ENCODE measurements around the gene CHST11.

The CHST11 gene

DNA sequence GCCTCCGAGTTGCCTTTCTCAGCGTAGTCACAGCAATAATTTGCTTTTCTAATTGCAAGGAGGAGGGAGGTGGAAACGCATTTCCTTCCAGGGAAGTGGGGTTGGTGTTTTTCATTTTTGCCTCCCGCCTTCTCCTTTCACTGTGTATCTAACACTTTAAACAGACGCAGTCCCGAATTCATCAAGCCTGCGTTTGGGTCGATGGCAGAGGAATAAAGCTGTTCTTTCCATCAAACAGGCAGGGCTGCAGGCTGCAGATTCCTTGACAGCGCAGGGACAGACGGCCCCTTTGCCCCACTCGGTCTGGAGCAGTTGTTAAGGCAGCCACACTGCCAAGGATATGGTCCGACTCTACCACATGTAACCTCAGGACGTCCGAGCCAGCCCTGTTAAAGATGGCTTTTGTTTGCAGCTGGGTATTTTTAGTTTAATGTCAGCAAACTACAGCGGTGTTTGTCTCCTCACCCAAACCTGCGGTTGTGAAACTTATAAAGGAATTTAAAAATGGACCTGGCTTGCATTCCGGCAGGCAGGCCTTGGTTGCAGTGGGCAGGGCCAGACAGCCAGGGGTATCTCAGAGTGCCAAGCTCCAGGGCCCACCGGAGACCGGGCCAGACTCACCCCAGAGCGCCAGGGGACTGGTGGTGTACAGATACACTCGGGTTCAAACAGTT is 2.1 kb downstream of the CHST11 start:
- H3K9me3 ChIP-seq (ENCODE audit: control extremely low read depth in 1 of 5, control insufficient read depth in 4 of 5, insufficient read depth in 2 of 5, low read depth in 1 of 5, low read length in 4 of 5): no peaks in the 10 kb centered on the region
- ChIA-PET CTCF (interaction anchor here (0.8 to 5.2 kb wide), 14 partner anchors 14 to 419 kb away, joined by 3 to 23 read pairs (median 4); no protein-coding TSS in a partner anchor), POLR2A (interaction anchor here (1.2 to 2.9 kb wide), 2 partner anchors 19 to 42 kb away, joined by 4 to 9 read pairs; no protein-coding TSS in a partner anchor)
- H3K4me3 ChIP-seq (ENCODE audit: control insufficient read depth in 1 of 7, extremely low read depth in 1 of 7, insufficient read depth in 4 of 7, low read depth in 2 of 7, low read length in 6 of 7): peak overlapping the region; percentile 75 to 100 (median 99)
- H3K27ac ChIP-seq (ENCODE audit: insufficient read depth in 1 of 2, low read depth in 1 of 2, low read length in 2 of 2, poor library complexity in 1 of 2, severe bottlenecking in 2 of 2): peak overlapping the region; percentile 81 to 91
- no peak for DNase-seq
- 1% methylated on average over 13 of the region's 21 CpGs for WGBS (ENCODE audit: insufficient coverage)
- H3K4me1 ChIP-seq (ENCODE audit: control extremely low read depth in 1 of 4, control insufficient read depth in 4 of 4, insufficient read depth in 4 of 4, low read length in 3 of 4): peaks cover 36 to 59% (median 50%) of the 10 kb centered on the region in 4 experiments
- H3K36me3 ChIP-seq (ENCODE audit: control insufficient read depth in 4 of 4, insufficient read depth in 4 of 4, low read length in 3 of 4): peaks cover 0 to 29% (median 6%) of the 10 kb centered on the region in 4 experiments
- no peaks in the 10 kb centered on the region for H3K27me3 ChIP-seq (replicated peaks in 2 of 5; ENCODE audit: control insufficient read depth in 4 of 5, insufficient read depth in 5 of 5, low read length in 4 of 5)

DNA sequence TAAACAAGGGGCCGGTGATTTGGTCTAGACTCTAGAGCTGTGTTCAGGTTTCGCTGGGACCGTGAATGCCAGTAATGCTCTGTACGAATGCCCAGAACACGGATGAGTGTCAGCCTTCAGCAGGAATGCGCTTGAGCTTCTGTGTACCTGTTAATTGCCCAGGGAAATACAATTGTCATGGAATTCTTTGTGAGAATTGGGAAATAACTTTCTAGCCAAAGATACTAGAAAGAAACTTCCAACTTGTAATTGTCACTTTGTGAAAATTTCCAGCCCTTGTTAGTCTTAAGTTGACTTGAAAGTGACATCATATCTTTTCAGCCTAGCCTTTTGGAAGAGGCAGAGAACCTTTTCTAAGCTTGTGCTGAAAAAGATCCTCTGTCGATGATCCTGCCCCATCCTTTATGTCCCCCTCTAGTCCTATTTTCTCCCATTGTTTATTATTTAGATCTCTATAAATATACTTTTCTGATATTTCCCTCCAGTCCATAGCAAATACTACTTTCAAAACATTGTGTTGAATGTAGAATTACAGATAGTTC is 2.7 kb downstream of the CHST11 start:
- no peaks in the 10 kb centered on the region for H3K27me3 ChIP-seq (replicated peaks in 2 of 5; ENCODE audit: control insufficient read depth in 4 of 5, insufficient read depth in 5 of 5, low read length in 4 of 5)
- no peak for DNase-seq
- ChIA-PET CTCF (interaction anchor here (0.8 to 5.2 kb wide), 11 partner anchors 14 to 418 kb away, joined by 3 to 23 read pairs (median 5); no protein-coding TSS in a partner anchor), POLR2A (interaction anchor here (0.8 to 2.9 kb wide), 4 partner anchors 14 to 62 kb away, joined by 3 to 9 read pairs (median 4); no protein-coding TSS in a partner anchor)
- peak overlapping the region; percentile 75 to 100 (median 99) for H3K4me3 ChIP-seq (ENCODE audit: control insufficient read depth in 1 of 7, extremely low read depth in 1 of 7, insufficient read depth in 4 of 7, low read depth in 2 of 7, low read length in 6 of 7)
- H3K36me3 ChIP-seq (ENCODE audit: control insufficient read depth in 4 of 4, insufficient read depth in 4 of 4, low read length in 3 of 4): peaks cover 0 to 32% (median 6%) of the 10 kb centered on the region in 4 experiments
- peaks cover 37 to 64% (median 56%) of the 10 kb centered on the region in 4 experiments for H3K4me1 ChIP-seq (ENCODE audit: control extremely low read depth in 1 of 4, control insufficient read depth in 4 of 4, insufficient read depth in 4 of 4, low read length in 3 of 4)
- H3K27ac ChIP-seq (ENCODE audit: insufficient read depth in 1 of 2, low read depth in 1 of 2, low read length in 2 of 2, poor library complexity in 1 of 2, severe bottlenecking in 2 of 2): peak overlapping the region; percentile 81 to 91
- WGBS (ENCODE audit: insufficient coverage): 20% methylated on average over 2 of the region's 7 CpGs
- no peaks in the 10 kb centered on the region for H3K9me3 ChIP-seq (ENCODE audit: control extremely low read depth in 1 of 5, control insufficient read depth in 4 of 5, insufficient read depth in 2 of 5, low read depth in 1 of 5, low read length in 4 of 5)

DNA sequence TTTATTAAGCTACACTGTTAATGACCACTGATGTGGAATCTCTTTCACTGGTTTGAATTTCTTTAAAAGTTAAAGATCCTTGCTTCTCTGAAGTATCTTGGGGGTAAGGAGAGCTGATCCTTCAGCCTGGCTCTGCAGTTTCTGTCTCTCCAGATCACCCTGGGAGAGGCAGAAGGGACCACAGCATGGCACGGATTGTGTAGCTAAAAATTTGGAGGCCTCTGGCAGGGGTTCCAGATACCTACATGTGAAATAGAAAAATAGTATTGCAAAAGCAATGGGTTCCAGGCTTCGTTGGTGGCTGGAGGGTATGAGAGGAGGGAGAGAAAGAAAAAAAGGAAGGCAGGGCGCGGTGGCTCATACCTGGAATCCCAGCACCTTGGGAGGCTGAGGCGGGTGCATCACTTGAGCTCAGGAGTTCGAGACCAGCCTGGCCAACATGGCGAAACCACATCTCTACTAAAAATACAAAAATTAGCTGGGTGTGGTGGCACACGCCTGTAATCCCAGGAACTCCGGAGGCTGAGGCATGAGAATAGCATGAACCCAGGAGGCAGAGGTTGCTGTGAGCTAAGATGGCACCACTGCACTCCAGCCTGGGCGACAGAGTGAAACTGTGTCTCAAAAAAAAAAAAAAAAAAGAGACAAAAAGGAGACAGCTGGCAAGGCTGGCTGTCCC is 3.4 kb downstream of the CHST11 start:
- no peaks in the 10 kb centered on the region for H3K27me3 ChIP-seq (replicated peaks in 2 of 5; ENCODE audit: control insufficient read depth in 4 of 5, insufficient read depth in 5 of 5, low read length in 4 of 5)
- 66% methylated on average over 4 of the region's 10 CpGs for WGBS (ENCODE audit: insufficient coverage)
- ChIA-PET CTCF (interaction anchor here (0.8 to 5.2 kb wide), 10 partner anchors 13 to 417 kb away, joined by 3 to 23 read pairs (median 4); no protein-coding TSS in a partner anchor), POLR2A (interaction anchor here (0.8 to 1.2 kb wide), 3 partner anchors 13 to 61 kb away, joined by 3 to 4 read pairs (median 4); no protein-coding TSS in a partner anchor)
- DNase-seq: no peak
- H3K36me3 ChIP-seq (ENCODE audit: control insufficient read depth in 4 of 4, insufficient read depth in 4 of 4, low read length in 3 of 4): peaks cover 0 to 40% (median 7%) of the 10 kb centered on the region in 4 experiments
- H3K4me1 ChIP-seq (ENCODE audit: control extremely low read depth in 1 of 4, control insufficient read depth in 4 of 4, insufficient read depth in 4 of 4, low read length in 3 of 4): peaks cover 44 to 72% (median 63%) of the 10 kb centered on the region in 4 experiments
- H3K9me3 ChIP-seq (ENCODE audit: control extremely low read depth in 1 of 5, control insufficient read depth in 4 of 5, insufficient read depth in 2 of 5, low read depth in 1 of 5, low read length in 4 of 5): no peaks in the 10 kb centered on the region
- peak overlapping the region; percentile 16 to 100 (median 99) for H3K4me3 ChIP-seq (ENCODE audit: control insufficient read depth in 1 of 7, extremely low read depth in 1 of 7, insufficient read depth in 4 of 7, low read depth in 2 of 7, low read length in 6 of 7)
- H3K27ac ChIP-seq (ENCODE audit: insufficient read depth in 1 of 2, low read depth in 1 of 2, low read length in 2 of 2, poor library complexity in 1 of 2, severe bottlenecking in 2 of 2): peak overlapping the region; percentile 81 to 91

DNA sequence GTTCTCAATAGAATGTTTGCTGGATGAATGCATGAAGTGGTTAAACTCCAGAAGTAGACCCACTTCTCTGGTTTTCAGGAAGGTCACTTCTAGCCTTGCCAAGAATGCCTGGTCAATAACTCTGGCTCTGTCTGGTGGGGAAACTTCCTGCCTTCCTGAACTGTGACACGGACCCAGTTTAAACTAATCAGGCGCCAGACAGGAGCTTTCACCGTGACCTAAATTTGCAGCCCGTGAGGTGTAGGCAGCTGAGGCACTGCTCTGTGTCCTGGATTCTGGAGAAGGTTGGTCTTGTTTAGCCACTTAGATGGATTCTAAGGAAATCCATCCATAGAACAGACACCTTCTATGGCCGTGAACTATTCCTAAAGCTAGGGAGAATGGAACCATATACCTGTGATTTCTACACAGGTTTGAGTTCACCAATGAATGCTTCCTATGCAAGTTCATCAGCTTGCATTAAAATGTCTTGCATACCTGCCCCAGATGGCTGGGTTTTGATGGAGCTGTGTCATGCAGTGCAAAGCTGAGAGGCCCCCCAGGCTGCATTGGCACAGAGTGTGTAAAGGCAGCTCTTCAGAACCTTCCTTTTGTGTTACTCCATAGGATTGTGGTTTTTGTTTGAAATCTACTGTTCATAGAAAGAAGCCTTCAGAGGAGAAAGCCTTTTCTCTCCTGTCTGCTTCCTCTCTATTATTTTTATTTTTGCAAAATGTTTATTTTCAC is 4.4 kb downstream of the CHST11 start:
- ChIA-PET POLR2A (interaction anchor here (0.6 to 1.1 kb wide), 2 partner anchors 26 to 34 kb away, joined by 3 read pairs; no protein-coding TSS in a partner anchor), CTCF (interaction anchor here (0.8 to 4.0 kb wide), 4 partner anchors 12 to 188 kb away, joined by 3 to 23 read pairs (median 4); no protein-coding TSS in a partner anchor)
- Histone ChIP-seq H3K4me3 (ENCODE audit: control insufficient read depth in 1 of 7, extremely low read depth in 1 of 7, insufficient read depth in 4 of 7, low read depth in 2 of 7, low read length in 6 of 7) (peak overlapping the region in 6 of 7 experiments; percentile 2 to 100 (median 99)), H3K4me1 (ENCODE audit: control extremely low read depth in 1 of 4, control insufficient read depth in 4 of 4, insufficient read depth in 4 of 4, low read length in 3 of 4) (peaks cover 42 to 73% (median 66%) of the 10 kb centered on the region in 4 experiments), H3K36me3 (ENCODE audit: control insufficient read depth in 4 of 4, insufficient read depth in 4 of 4, low read length in 3 of 4) (peaks cover 0 to 46% (median 7%) of the 10 kb centered on the region in 4 experiments), H3K27ac (ENCODE audit: insufficient read depth in 1 of 2, low read depth in 1 of 2, low read length in 2 of 2, poor library complexity in 1 of 2, severe bottlenecking in 2 of 2) (peak overlapping the region; percentile 48 to 67), H3K27me3 (replicated peaks in 2 of 5; ENCODE audit: control insufficient read depth in 4 of 5, insufficient read depth in 5 of 5, low read length in 4 of 5) (no peaks in the 10 kb centered on the region), H3K9me3 (ENCODE audit: control extremely low read depth in 1 of 5, control insufficient read depth in 4 of 5, insufficient read depth in 2 of 5, low read depth in 1 of 5, low read length in 4 of 5) (no peaks in the 10 kb centered on the region)
- 48% methylated on average over 5 of the region's 5 CpGs for WGBS (ENCODE audit: insufficient coverage)
- DNase-seq: no peak

DNA sequence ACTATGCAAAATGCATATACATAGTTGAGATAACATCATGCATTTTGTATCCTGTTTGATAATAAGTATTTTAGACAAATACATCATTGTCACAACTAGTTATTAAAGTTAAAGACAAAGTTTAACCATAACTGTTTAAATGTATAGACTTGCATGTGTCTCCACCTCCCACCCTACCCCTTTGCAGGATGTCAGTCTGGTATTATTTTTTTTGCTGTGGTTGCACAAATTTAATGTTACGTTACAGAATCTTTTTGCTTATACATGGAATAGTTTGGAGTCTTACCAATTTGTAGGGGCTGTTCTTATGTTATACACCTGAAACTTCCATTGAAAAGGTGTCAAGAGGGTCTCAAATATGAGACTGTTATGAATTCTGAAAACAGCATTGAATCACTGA is 5.6 kb downstream of the CHST11 start:
- Histone ChIP-seq H3K27ac (ENCODE audit: insufficient read depth in 1 of 2, low read depth in 1 of 2, low read length in 2 of 2, poor library complexity in 1 of 2, severe bottlenecking in 2 of 2) (peak overlapping the region; percentile 46 to 81), H3K27me3 (replicated peaks in 2 of 5; ENCODE audit: control insufficient read depth in 4 of 5, insufficient read depth in 5 of 5, low read length in 4 of 5) (no peaks in the 10 kb centered on the region), H3K36me3 (ENCODE audit: control insufficient read depth in 4 of 4, insufficient read depth in 4 of 4, low read length in 3 of 4) (peaks cover 0 to 54% (median 7%) of the 10 kb centered on the region in 4 experiments), H3K9me3 (ENCODE audit: control extremely low read depth in 1 of 5, control insufficient read depth in 4 of 5, insufficient read depth in 2 of 5, low read depth in 1 of 5, low read length in 4 of 5) (no peaks in the 10 kb centered on the region), H3K4me1 (ENCODE audit: control extremely low read depth in 1 of 4, control insufficient read depth in 4 of 4, insufficient read depth in 4 of 4, low read length in 3 of 4) (peaks cover 52 to 82% (median 76%) of the 10 kb centered on the region in 4 experiments), H3K4me3 (ENCODE audit: control insufficient read depth in 1 of 7, extremely low read depth in 1 of 7, insufficient read depth in 4 of 7, low read depth in 2 of 7, low read length in 6 of 7) (peak overlapping the region in 6 of 7 experiments; percentile 7 to 67 (median 28))
- ChIA-PET CTCF (no interaction called here), POLR2A (no interaction called here)
- WGBS (ENCODE audit: insufficient coverage): no CpG with 5 or more reads among the region's 1 CpG
- DNase-seq: no peak

DNA sequence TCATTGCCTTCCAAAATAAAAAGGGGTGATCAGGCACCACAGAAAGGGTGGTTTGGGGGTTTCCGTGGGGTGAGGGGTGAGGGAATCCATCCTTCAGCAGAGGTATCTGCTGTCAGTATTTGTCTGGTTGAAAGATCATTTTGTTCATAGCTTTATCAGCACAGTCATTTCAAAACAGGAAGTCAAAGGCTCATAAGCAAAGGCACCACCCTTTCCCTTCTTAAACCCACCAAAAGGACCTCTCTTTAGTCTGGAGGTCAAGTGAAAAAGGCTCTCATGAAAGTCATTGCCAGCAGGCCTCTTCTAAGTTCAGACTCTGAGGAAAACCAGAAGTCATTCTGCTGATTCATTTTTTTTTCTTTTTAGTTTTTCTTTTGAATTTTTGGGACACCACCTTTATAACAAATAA is 6.2 kb downstream of the CHST11 start:
- H3K4me1 ChIP-seq (ENCODE audit: control extremely low read depth in 1 of 4, control insufficient read depth in 4 of 4, insufficient read depth in 4 of 4, low read length in 3 of 4): peaks cover 54 to 88% (median 82%) of the 10 kb centered on the region in 4 experiments
- H3K27me3 ChIP-seq (replicated peaks in 2 of 5; ENCODE audit: control insufficient read depth in 4 of 5, insufficient read depth in 5 of 5, low read length in 4 of 5): no peaks in the 10 kb centered on the region
- POLR2A ChIA-PET: interaction anchor here (0.6 kb wide), 1 partner anchor 223 kb away, joined by 7 read pairs; no protein-coding TSS in a partner anchor
- H3K27ac ChIP-seq (ENCODE audit: insufficient read depth in 1 of 2, low read depth in 1 of 2, low read length in 2 of 2, poor library complexity in 1 of 2, severe bottlenecking in 2 of 2): peak overlapping the region; percentile 46 to 81
- H3K9me3 ChIP-seq (ENCODE audit: control extremely low read depth in 1 of 5, control insufficient read depth in 4 of 5, insufficient read depth in 2 of 5, low read depth in 1 of 5, low read length in 4 of 5): no peaks in the 10 kb centered on the region
- peaks cover 0 to 59% (median 7%) of the 10 kb centered on the region in 4 experiments for H3K36me3 ChIP-seq (ENCODE audit: control insufficient read depth in 4 of 4, insufficient read depth in 4 of 4, low read length in 3 of 4)
- CTCF ChIA-PET: no interaction called here
- peak; percentile 62 to 90 (median 83) for DNase-seq
- H3K4me3 ChIP-seq (ENCODE audit: control insufficient read depth in 1 of 7, extremely low read depth in 1 of 7, insufficient read depth in 4 of 7, low read depth in 2 of 7, low read length in 6 of 7): peak overlapping the region in 6 of 7 experiments; percentile 8 to 67 (median 38)
- no CpG with 5 or more reads among the region's 1 CpG for WGBS (ENCODE audit: insufficient coverage)

Measured in common myeloid progenitor, CD34-positive (primary cell).